IPS-18a (cell line): Measurements from ENCODE around the gene DLX1.
"Not testable (repeated sequence)": the region's sequence is repeated elsewhere in the genome, so short reads cannot be mapped to it uniquely, and the experiment has no call there.

ENCODE experiments used
- H3K27ac ChIP-seq: one replicate; pipeline ENCODE4 v1.5.1; 2013; ENCODE audit warnings: low read length
- H3K27me3 ChIP-seq: one replicate; pipeline ENCODE4 v1.6.1; 2013; ENCODE audit warnings: mild to moderate bottlenecking, low read length; ENCODE audit not compliant: control insufficient read depth, insufficient read depth
- H3K36me3 ChIP-seq: one replicate; pipeline ENCODE4 v1.6.1; 2013; ENCODE audit warnings: low read depth, low read length; ENCODE audit not compliant: control insufficient read depth
- H3K4me1 ChIP-seq: one replicate; pipeline ENCODE4 v1.6.1; 2013; ENCODE audit warnings: low read depth, low read length; ENCODE audit not compliant: control insufficient read depth
- H3K4me3 ChIP-seq: one replicate; pipeline ENCODE4 v1.5.1; 2013; ENCODE audit warnings: low read length
- H3K9ac ChIP-seq: one replicate; pipeline ENCODE4 v1.6.1; 2013; ENCODE audit warnings: mild to moderate bottlenecking, low read length, moderate library complexity
- H3K9me3 ChIP-seq: one replicate; pipeline ENCODE4 v1.6.1; 2013; ENCODE audit warnings: low read depth, low read length; ENCODE audit not compliant: control insufficient read depth

The DLX1 gene

GRCh38 chr2:172050479-172051125 is 34.7 kb upstream of the DLX1 start:
- Histone ChIP-seq H3K4me3 (no peak overlapping the region), H3K4me1 (no peaks in the 10 kb centered on the region), H3K9ac (no peak overlapping the region), H3K36me3 (no peaks in the 10 kb centered on the region), H3K27ac (no peak overlapping the region), H3K27me3 (no peaks in the 10 kb centered on the region), H3K9me3 (no peaks in the 10 kb centered on the region)

GRCh38 chr2:172052000-172052983 is 33.0 kb upstream of the DLX1 start:
- no peak overlapping the region for H3K9ac ChIP-seq

GRCh38 chr2:172053486-172053885 is 31.8 kb upstream of the DLX1 start:
- Histone ChIP-seq H3K4me1 (no peaks in the 10 kb centered on the region), H3K27me3 (no peaks in the 10 kb centered on the region), H3K9ac (no peak overlapping the region), H3K4me3 (no peak overlapping the region), H3K9me3 (no peaks in the 10 kb centered on the region), H3K27ac (no peak overlapping the region), H3K36me3 (no peaks in the 10 kb centered on the region)

More at GRCh38 chr2:172052000-172052983, 33.0 kb upstream of the DLX1 start:
- no peak overlapping the region for H3K27ac ChIP-seq
- no peaks in the 10 kb centered on the region for H3K4me1 ChIP-seq
- no peaks in the 10 kb centered on the region for H3K9me3 ChIP-seq
- no peak overlapping the region for H3K4me3 ChIP-seq
- H3K36me3 ChIP-seq, result no peaks in the 10 kb centered on the region
- no peaks in the 10 kb centered on the region for H3K27me3 ChIP-seq

- H3K4me1 ChIP-seq, result no peaks in the 10 kb centered on the region
- H3K36me3 ChIP-seq, result no peaks in the 10 kb centered on the region
- H3K9ac ChIP-seq, result no peak overlapping the region
- H3K9me3 ChIP-seq, result no peaks in the 10 kb centered on the region
- H3K4me3 ChIP-seq, result no peak overlapping the region
- H3K27ac ChIP-seq, result no peak overlapping the region
- H3K27me3 ChIP-seq, result no peaks in the 10 kb centered on the region
Measured at GRCh38 chr2:172056293-172056692, 29.0 kb upstream of the DLX1 start.

GRCh38 chr2:172058660-172059059 is 26.6 kb upstream of the DLX1 start:
- no peak overlapping the region for H3K4me3 ChIP-seq
- no peaks in the 10 kb centered on the region for H3K9me3 ChIP-seq
- H3K36me3 ChIP-seq, result no peaks in the 10 kb centered on the region
- no peak overlapping the region for H3K27ac ChIP-seq
- no peaks in the 10 kb centered on the region for H3K27me3 ChIP-seq
- no peak overlapping the region for H3K9ac ChIP-seq
- H3K4me1 ChIP-seq, result no peaks in the 10 kb centered on the region

GRCh38 chr2:172060118-172060517 is 25.2 kb upstream of the DLX1 start:
- not testable (repeated sequence) for H3K4me3 ChIP-seq, H3K27me3 ChIP-seq, H3K9me3 ChIP-seq, H3K4me1 ChIP-seq, H3K36me3 ChIP-seq, H3K9ac ChIP-seq, H3K27ac ChIP-seq

GRCh38 chr2:172062402-172063004 is 22.8 kb upstream of the DLX1 start:
- Histone ChIP-seq H3K9ac (no peak overlapping the region), H3K4me3 (no peak overlapping the region), H3K4me1 (no peaks in the 10 kb centered on the region), H3K27me3 (no peaks in the 10 kb centered on the region), H3K27ac (no peak overlapping the region), H3K9me3 (no peaks in the 10 kb centered on the region), H3K36me3 (no peaks in the 10 kb centered on the region)

- Histone ChIP-seq H3K36me3 (no peaks in the 10 kb centered on the region), H3K27ac (no peak overlapping the region), H3K9ac (no peak overlapping the region), H3K4me3 (no peak overlapping the region), H3K9me3 (no peaks in the 10 kb centered on the region), H3K4me1 (no peaks in the 10 kb centered on the region), H3K27me3 (no peaks in the 10 kb centered on the region)
Measured at GRCh38 chr2:172063446-172063845, 21.9 kb upstream of the DLX1 start.

- no peaks in the 10 kb centered on the region for H3K36me3 ChIP-seq
- H3K9me3 ChIP-seq, result no peaks in the 10 kb centered on the region
- H3K4me1 ChIP-seq, result no peaks in the 10 kb centered on the region
- no peak overlapping the region for H3K9ac ChIP-seq
- H3K4me3 ChIP-seq, result no peak overlapping the region
- H3K27ac ChIP-seq, result no peak overlapping the region
- H3K27me3 ChIP-seq, result no peaks in the 10 kb centered on the region
Measured at GRCh38 chr2:172065111-172065510, 20.2 kb upstream of the DLX1 start.

- no peaks in the 10 kb centered on the region for H3K4me1 ChIP-seq
- H3K9ac ChIP-seq, result no peak overlapping the region
- H3K27me3 ChIP-seq, result no peaks in the 10 kb centered on the region
- H3K27ac ChIP-seq, result no peak overlapping the region
- H3K4me3 ChIP-seq, result no peak overlapping the region
- no peaks in the 10 kb centered on the region for H3K9me3 ChIP-seq
- H3K36me3 ChIP-seq, result no peaks in the 10 kb centered on the region
Measured at GRCh38 chr2:172066394-172066886, 18.9 kb upstream of the DLX1 start.

GRCh38 chr2:172067905-172068304 is 17.4 kb upstream of the DLX1 start:
- H3K27ac ChIP-seq, H3K27me3 ChIP-seq, H3K36me3 ChIP-seq, H3K9ac ChIP-seq, H3K4me3 ChIP-seq, H3K4me1 ChIP-seq, H3K9me3 ChIP-seq: not testable (repeated sequence)
